ENCODE data around the gene ALDH4A1. TPM values are rescaled to one million over a fixed set of nuclear protein-coding genes. Genes with fewer than 3 reads are reported as not detected.

The ALDH4A1 gene
- total RNA-seq, result 1 to 10 TPM; 4.5 to 5.8 TPM

GRCh38 chr1:18902523-18903290, at the start of gene ALDH4A1:
TSS of gene ALDH4A1 (minus strand) at chr1:18902555. CDS start at chr1:18902523, 32 bp downstream.
- Mint-ChIP-seq H3K36me3 (no peaks in the 10 kb centered on the region), H3K27me3 (no peaks in the 10 kb centered on the region), H3K4me3 (peak within 1 kb of the TSS; percentile 92), H3K27ac (peak within 1 kb of the TSS; percentile 97), H3K4me1 (peaks cover 19% of the 10 kb centered on the region), H3K9me3 (ENCODE audit: low read depth) (no peaks in the 10 kb centered on the region)
- ATAC-seq, result peak; percentile 99
- CTCF ChIA-PET, result interaction anchor here (0.8 to 6.3 kb wide), 18 partner anchors 8 to 339 kb away, joined by 3 to 55 read pairs (median 4); no protein-coding TSS in a partner anchor
- peak; percentile 98 for DNase-seq

GRCh38 chr1:18951818-18952391, 49.5 kb upstream of the ALDH4A1 start:
- H3K4me3 Mint-ChIP-seq, result peak overlapping the region; percentile 47
- peaks cover 5% of the 10 kb centered on the region for H3K36me3 Mint-ChIP-seq
- CTCF ChIA-PET, result interaction anchor here (1.0 to 5.1 kb wide), 7 partner anchors 22 to 123 kb away, joined by 3 to 36 read pairs (median 7); no protein-coding TSS in a partner anchor
- H3K27ac Mint-ChIP-seq, result peak overlapping the region; percentile 94
- ATAC-seq (peak; percentile 34), DNase-seq (peak; percentile 95)
- peaks cover 79% of the 10 kb centered on the region for H3K4me1 Mint-ChIP-seq
- H3K27me3 Mint-ChIP-seq, result peaks cover 23% of the 10 kb centered on the region
- no peaks in the 10 kb centered on the region for H3K9me3 Mint-ChIP-seq (ENCODE audit: low read depth)

- peaks cover 83% of the 10 kb centered on the region for H3K4me1 Mint-ChIP-seq
- H3K27ac Mint-ChIP-seq, result peak overlapping the region; percentile 94
- H3K36me3 Mint-ChIP-seq, result peaks cover 5% of the 10 kb centered on the region
- DNase-seq (peak; percentile 53), ATAC-seq (no peak)
- no peaks in the 10 kb centered on the region for H3K9me3 Mint-ChIP-seq (ENCODE audit: low read depth)
- peak overlapping the region; percentile 47 for H3K4me3 Mint-ChIP-seq
- H3K27me3 Mint-ChIP-seq, result peaks cover 23% of the 10 kb centered on the region
- CTCF ChIA-PET, result interaction anchor here (1.0 to 5.1 kb wide), 9 partner anchors 13 to 123 kb away, joined by 3 to 36 read pairs (median 5); no protein-coding TSS in a partner anchor
Measured at GRCh38 chr1:18951416-18951815, 49.1 kb upstream of the ALDH4A1 start.

GRCh38 chr1:18950401-18951026, 48.2 kb upstream of the ALDH4A1 start:
- DNase-seq (peak; percentile 51), ATAC-seq (no peak)
- Mint-ChIP-seq H3K9me3 (ENCODE audit: low read depth) (no peaks in the 10 kb centered on the region), H3K4me3 (peak overlapping the region; percentile 47), H3K36me3 (peaks cover 5% of the 10 kb centered on the region), H3K27ac (peak overlapping the region; percentile 94), H3K4me1 (peaks cover 89% of the 10 kb centered on the region), H3K27me3 (peaks cover 23% of the 10 kb centered on the region)
- CTCF ChIA-PET, result interaction anchor here (1.0 to 5.1 kb wide), 9 partner anchors 9 to 66 kb away, joined by 3 to 36 read pairs (median 5); no protein-coding TSS in a partner anchor

- DNase-seq, result no peak
- ATAC-seq, result no peak
- CTCF ChIA-PET, result interaction anchor here (1.0 to 5.1 kb wide), 6 partner anchors 9 to 65 kb away, joined by 3 to 36 read pairs (median 10); no protein-coding TSS in a partner anchor
Measured at GRCh38 chr1:18949686-18950400, 47.5 kb upstream of the ALDH4A1 start.

GRCh38 chr1:18948913-18949685, 46.7 kb upstream of the ALDH4A1 start:
- H3K9me3 Mint-ChIP-seq (ENCODE audit: low read depth), result no peaks in the 10 kb centered on the region
- peaks cover 10% of the 10 kb centered on the region for H3K27me3 Mint-ChIP-seq
- peak overlapping the region; percentile 94 for H3K27ac Mint-ChIP-seq
- peaks cover 5% of the 10 kb centered on the region for H3K36me3 Mint-ChIP-seq
- ATAC-seq, result no peak
- H3K4me3 Mint-ChIP-seq, result peak overlapping the region; percentile 47
- DNase-seq, result no peak
- CTCF ChIA-PET, result interaction anchor here (1.1 to 5.1 kb wide), 2 partner anchors 36 to 42 kb away, joined by 4 to 36 read pairs; no protein-coding TSS in a partner anchor
- H3K4me1 Mint-ChIP-seq, result peaks cover 81% of the 10 kb centered on the region

More at GRCh38 chr1:18949686-18950400, 47.5 kb upstream of the ALDH4A1 start:
- peaks cover 86% of the 10 kb centered on the region for H3K4me1 Mint-ChIP-seq
- H3K36me3 Mint-ChIP-seq, result peaks cover 5% of the 10 kb centered on the region
- peak overlapping the region; percentile 47 for H3K4me3 Mint-ChIP-seq
- peak overlapping the region; percentile 94 for H3K27ac Mint-ChIP-seq
- H3K9me3 Mint-ChIP-seq (ENCODE audit: low read depth), result no peaks in the 10 kb centered on the region
- peaks cover 17% of the 10 kb centered on the region for H3K27me3 Mint-ChIP-seq

- DNase-seq, result peak; percentile 62
- no peak for ATAC-seq
- CTCF ChIA-PET, result interaction anchor here (1.1 to 5.1 kb wide), 2 partner anchors 35 to 41 kb away, joined by 4 to 36 read pairs; no protein-coding TSS in a partner anchor
Measured at GRCh38 chr1:18948048-18948912, 45.9 kb upstream of the ALDH4A1 start.

GRCh38 chr1:18947570-18947969, 45.2 kb upstream of the ALDH4A1 start:
- no peak for ATAC-seq
- Mint-ChIP-seq H3K36me3 (peaks cover 1% of the 10 kb centered on the region), H3K27me3 (peaks cover 1% of the 10 kb centered on the region), H3K9me3 (ENCODE audit: low read depth) (no peaks in the 10 kb centered on the region), H3K4me3 (no peak overlapping the region), H3K4me1 (peaks cover 70% of the 10 kb centered on the region), H3K27ac (no peak overlapping the region)
- DNase-seq, result no peak
- CTCF ChIA-PET, result interaction anchor here (1.7 kb wide), 1 partner anchor 41 kb away, joined by 5 read pairs; no protein-coding TSS in a partner anchor

More at GRCh38 chr1:18948048-18948912, 45.9 kb upstream of the ALDH4A1 start:
- H3K27me3 Mint-ChIP-seq, result peaks cover 3% of the 10 kb centered on the region
- H3K9me3 Mint-ChIP-seq (ENCODE audit: low read depth), result no peaks in the 10 kb centered on the region
- peak overlapping the region; percentile 47 for H3K27ac Mint-ChIP-seq
- H3K36me3 Mint-ChIP-seq, result peaks cover 3% of the 10 kb centered on the region
- no peak overlapping the region for H3K4me3 Mint-ChIP-seq
- H3K4me1 Mint-ChIP-seq, result peaks cover 75% of the 10 kb centered on the region

GRCh38 chr1:18946550-18947381, 44.4 kb upstream of the ALDH4A1 start:
- H3K27ac Mint-ChIP-seq, result no peak overlapping the region
- ATAC-seq (no peak), DNase-seq (no peak)
- H3K4me3 Mint-ChIP-seq, result no peak overlapping the region
- H3K27me3 Mint-ChIP-seq, result no peaks in the 10 kb centered on the region
- CTCF ChIA-PET, result interaction anchor here (1.7 kb wide), 1 partner anchor 40 kb away, joined by 5 read pairs; no protein-coding TSS in a partner anchor
- H3K36me3 Mint-ChIP-seq, result no peaks in the 10 kb centered on the region
- H3K4me1 Mint-ChIP-seq, result peaks cover 62% of the 10 kb centered on the region
- no peaks in the 10 kb centered on the region for H3K9me3 Mint-ChIP-seq (ENCODE audit: low read depth)

- no peak for DNase-seq
- CTCF ChIA-PET, result interaction anchor here (1.5 kb wide), 1 partner anchor 38 kb away, joined by 4 read pairs; no protein-coding TSS in a partner anchor
- Mint-ChIP-seq H3K4me3 (no peak overlapping the region), H3K36me3 (no peaks in the 10 kb centered on the region), H3K4me1 (peaks cover 50% of the 10 kb centered on the region), H3K27ac (no peak overlapping the region), H3K9me3 (ENCODE audit: low read depth) (no peaks in the 10 kb centered on the region), H3K27me3 (no peaks in the 10 kb centered on the region)
- no peak for ATAC-seq
Measured at GRCh38 chr1:18945401-18945849, 43.1 kb upstream of the ALDH4A1 start.
